NCI-H748 (cell line): ENCODE results near the gene DGKQ.
"Not testable (repeated sequence)": the region's sequence is repeated elsewhere in the genome, so short reads cannot be mapped to it uniquely, and the experiment has no call there.

Experiments used
- DNase-seq: peaks from one replicate; lab custom pipeline; 2025; ENCODE audit not compliant: unreplicated experiment; lab: John Stamatoyannopoulos, UW

The DGKQ gene

GRCh38 chr4:952881-953573, 20.3 kb downstream of the DGKQ start:
- DNase-seq: no peak

- DNase-seq: no peak
Measured at GRCh38 chr4:951594-952468, 21.5 kb downstream of the DGKQ start.

GRCh38 chr4:951186-951585, 22.2 kb downstream of the DGKQ start:
- DNase-seq: no peak

GRCh38 chr4:950136-951020, 23.0 kb downstream of the DGKQ start:
- DNase-seq: no peak

- DNase-seq: no peak
Measured at GRCh38 chr4:949656-950055, 23.7 kb downstream of the DGKQ start.

GRCh38 chr4:948936-949300, 24.5 kb downstream of the DGKQ start:
- no peak for DNase-seq

- DNase-seq: no peak
Measured at GRCh38 chr4:948101-948935, 25.1 kb downstream of the DGKQ start.

- no peak for DNase-seq
Measured at GRCh38 chr4:947491-947971, 25.8 kb downstream of the DGKQ start.

- DNase-seq: no peak
Measured at GRCh38 chr4:946517-947471, 26.6 kb downstream of the DGKQ start.

GRCh38 chr4:946103-946450, 27.3 kb downstream of the DGKQ start:
- DNase-seq: no peak

GRCh38 chr4:945274-946102, 27.9 kb downstream of the DGKQ start:
- no peak for DNase-seq

GRCh38 chr4:939508-939907, 33.9 kb downstream of the DGKQ start:
- not testable (repeated sequence) for DNase-seq

GRCh38 chr4:932713-933070, 40.7 kb downstream of the DGKQ start:
- DNase-seq: no peak

- DNase-seq: peak; percentile 80
Measured at GRCh38 chr4:931960-932712, 41.2 kb downstream of the DGKQ start, which contains the start of the genes GAK and TMEM175. TSS of gene GAK (minus strand) at chr4:932316. CDS start at chr4:932187, 129 bp downstream. TSS of gene TMEM175 (plus strand) at chr4:932460. CDS start at chr4:947740, 15,280 bp downstream.

GRCh38 chr4:931194-931959, 42.0 kb downstream of the DGKQ start:
- no peak for DNase-seq

GRCh38 chr4:930827-931193, 42.6 kb downstream of the DGKQ start:
- no peak for DNase-seq

- DNase-seq: no peak
Measured at GRCh38 chr4:930028-930551, 43.3 kb downstream of the DGKQ start.
